Left cardiac atrium (tissue), 4 donors: ENCODE measurements around the gene ZNF263. TPM values are rescaled to one million over a fixed set of nuclear protein-coding genes. Genes with fewer than 3 reads are reported as not detected.

Source experiments
- ATAC-seq, 2 donors: fragments of 200-7000 bp; cut with Tn5 transposase; one replicate each; pipeline ENCODE4 v1.9.1; 2020; ENCODE audit warnings: mild to moderate bottlenecking in 2 of 2, moderate library complexity in 2 of 2
- DNase-seq: peaks from one replicate; pipeline ENCODE4 v3.0.0-alpha.2; 2020
- intact Hi-C, 2 donors: fragments of 100-400 bp; cut with DNase I; formaldehyde crosslinking; loops; one replicate each; pipeline versions ENCODE4 v1.14.1 to v1.15.1; 2022 to 2023
- long read RNA-seq: library from polyadenylated mRNA; unstranded; transcript quantifications from one replicate; pipeline ENCODE4 v2.0.0, GENCODE V29; 2021
- total RNA-seq, 2 donors: library from RNA; stranded (reverse); fragmentation: NEBNext Ultra II Directional; extraction: Animal tissue kit (Norgen Biotek cat#: 25700); gene quantifications; one replicate each; pipeline ENCODE4 v1.2.1, GENCODE V29; 2021
- donor health status: DM: no; HTN: yes; CAD: no.
- donor health status: DM: no; HTN: yes; CAD: no; lungs with severe emphysema.
- donor health status: DM: yes; HTN: yes; CAD: no.
- donor health status: Dilated cardiomyopathy.

ZNF263 gene
- 10 to 100 TPM in 1 of 2 donors, 1 to 10 TPM in 1; 9.0 to 19.2 TPM for total RNA-seq
- long read RNA-seq, partial matches to known transcripts, result 0 of 3 reads
- long read RNA-seq, other reads (novel, unspliced or antisense), result 2 of 3 reads

GRCh38 chr16:3282730-3283542 is at the start of gene ZNF263:
ZNF263 (plus strand) TSS chr16:3283491; CDS start chr16:3283819, 328 bp downstream.
- ATAC-seq (peak; percentile 95 to 97), DNase-seq (peak; percentile 96)
- intact Hi-C loops, result no loop called here

- DNase-seq (no peak), ATAC-seq (no peak)
- intact Hi-C loops, result no loop called here
Observed at GRCh38 chr16:3234543-3234856, 48.8 kb upstream of the ZNF263 start.

GRCh38 chr16:3234857-3235561 is 48.3 kb upstream of the ZNF263 start, which contains the start of gene ZNF200:
ZNF200 (minus strand) TSS chr16:3235158; CDS start chr16:3233755, 1,403 bp downstream.
- peak; percentile 99 for DNase-seq
- intact Hi-C loops, result no loop called here
- ATAC-seq, result peak; percentile 99 to 100

GRCh38 chr16:3235856-3236669 is 47.2 kb upstream of the ZNF263 start:
- intact Hi-C loops, result no loop called here
- peak; percentile 79 for DNase-seq
- ATAC-seq, result no peak

GRCh38 chr16:3241761-3242160 is 41.5 kb upstream of the ZNF263 start:
- intact Hi-C loops, result no loop called here

GRCh38 chr16:3242709-3243108 is 40.6 kb upstream of the ZNF263 start:
- DNase-seq (no peak), ATAC-seq (no peak)
- intact Hi-C loops, result no loop called here

More at GRCh38 chr16:3241761-3242160, 41.5 kb upstream of the ZNF263 start:
- DNase-seq (no peak), ATAC-seq (no peak)

- DNase-seq, result no peak
- no peak for ATAC-seq
- intact Hi-C loops, result no loop called here
Observed at GRCh38 chr16:3243882-3244281, 39.4 kb upstream of the ZNF263 start.

- intact Hi-C loops, result no loop called here
- DNase-seq (no peak), ATAC-seq (no peak)
Observed at GRCh38 chr16:3246002-3246401, 37.3 kb upstream of the ZNF263 start.

GRCh38 chr16:3246876-3247275 is 36.4 kb upstream of the ZNF263 start:
- no peak for ATAC-seq
- intact Hi-C loops, result no loop called here
- no peak for DNase-seq

GRCh38 chr16:3248596-3248995 is 34.7 kb upstream of the ZNF263 start:
- ATAC-seq, result no peak
- DNase-seq, result no peak
- intact Hi-C loops, result no loop called here

GRCh38 chr16:3249020-3249419 is 34.3 kb upstream of the ZNF263 start:
- DNase-seq, result no peak
- intact Hi-C loops, result no loop called here

GRCh38 chr16:3249451-3249850 is 33.8 kb upstream of the ZNF263 start:
- ATAC-seq, result no peak
- no peak for DNase-seq
- intact Hi-C loops, result no loop called here

More at GRCh38 chr16:3249020-3249419, 34.3 kb upstream of the ZNF263 start:
- no peak for ATAC-seq

GRCh38 chr16:3252967-3253366 is 30.3 kb upstream of the ZNF263 start:
- ATAC-seq (no peak), DNase-seq (no peak)
- intact Hi-C loops, result no loop called here

- no peak for DNase-seq
- ATAC-seq, result no peak
- intact Hi-C loops, result no loop called here
Observed at GRCh38 chr16:3254309-3254708, 29.0 kb upstream of the ZNF263 start.

GRCh38 chr16:3256146-3256865 is 27.0 kb upstream of the ZNF263 start, which contains the start of gene MEFV:
MEFV (minus strand) TSS chr16:3256633; CDS start chr16:3256587, 46 bp downstream.
- no peak for DNase-seq

GRCh38 chr16:3256866-3257465 is 26.3 kb upstream of the ZNF263 start:
- DNase-seq, result no peak
- peak in 1 of 2 donors; percentile 24 for ATAC-seq
- intact Hi-C loops, result no loop called here

More at GRCh38 chr16:3256146-3256865, 27.0 kb upstream of the ZNF263 start, which contains the start of gene MEFV:
- intact Hi-C loops, result no loop called here
- peak in 1 of 2 donors; percentile 60 for ATAC-seq

- no peak for DNase-seq
- ATAC-seq, result no peak
- intact Hi-C loops, result loop anchor here in 1 of 2 donors (5.0 kb wide), 1 partner anchor 237 kb away; the partner anchor contains the start of gene C16orf90
Observed at GRCh38 chr16:3259836-3260235, 23.5 kb upstream of the ZNF263 start.

GRCh38 chr16:3262517-3262916 is 20.8 kb upstream of the ZNF263 start:
- intact Hi-C loops, result loop anchor here in 1 of 2 donors (5.0 kb wide), 1 partner anchor 235 kb away; the partner anchor contains the start of gene C16orf90
- no peak for ATAC-seq
- DNase-seq, result no peak
